CD4-positive, alpha-beta memory T cell (primary cell): ENCODE results near the gene PTGES. TPM values are rescaled to one million over a fixed set of nuclear protein-coding genes. Genes with fewer than 3 reads are reported as not detected.
"Not testable (repeated sequence)": the region's sequence is repeated elsewhere in the genome, so short reads cannot be mapped to it uniquely, and the experiment has no call there.

Experiments used
- CTCF ChIA-PET: fragments of 350-600 bp; sonication (Branson Sonifier 250); formaldehyde crosslinking; loops from one replicate; lab custom pipeline; 2021; ENCODE audit warnings: inconsistent platforms; ENCODE audit not compliant: partially characterized antibody; lab: Charles Lee
- POLR2A ChIA-PET: fragments of 350-600 bp; sonication (Branson Sonifier 250); formaldehyde crosslinking; loops from one replicate; lab custom pipeline; 2021; ENCODE audit not compliant: partially characterized antibody; lab: Charles Lee
- DNase-seq, 5 donors: peaks; one replicate each; pipeline versions ENCODE4 v3.0.0 to v3.0.0-alpha.2; 2020 to 2022; ENCODE audit warnings: mixed read lengths in 1 of 5
- H3K27ac ChIP-seq: one replicate; pipeline ENCODE4 v1.7.0; 2013; ENCODE audit warnings: low read depth, low read length
- H3K27me3 ChIP-seq: 2 replicates; pipeline ENCODE4 v1.7.0; 2013; ENCODE audit warnings: mild to moderate bottlenecking, low read length, moderate library complexity; ENCODE audit not compliant: insufficient read depth
- H3K36me3 ChIP-seq: 2 replicates; pipeline ENCODE4 v1.7.0; 2013; ENCODE audit warnings: mild to moderate bottlenecking, low read length, moderate library complexity; ENCODE audit not compliant: insufficient read depth
- H3K4me1 ChIP-seq: 2 replicates; pipeline ENCODE4 v1.7.0; 2013; ENCODE audit warnings: mild to moderate bottlenecking, low read length, moderate library complexity; ENCODE audit not compliant: insufficient read depth
- H3K4me3 ChIP-seq, 2 donors: one replicate each; pipeline ENCODE4 v1.7.0; 2013; ENCODE audit warnings: low read length in 2 of 2, mild to moderate bottlenecking in 1 of 2
- H3K9me3 ChIP-seq, 2 donors: one replicate each; pipeline ENCODE4 v1.7.0; 2013; ENCODE audit warnings: low read length in 2 of 2, control low read depth in 1 of 2; ENCODE audit not compliant: control insufficient read depth in 1 of 2
- H3K27ac Mint-ChIP-seq, 7 donors: one replicate each; pipeline ENCODE4 v1.8.0; 2020 to 2021; ENCODE audit warnings: mixed read lengths in 7 of 7, mild to moderate bottlenecking in 6 of 7, inconsistent platforms in 3 of 7, moderate library complexity in 3 of 7
- H3K27me3 Mint-ChIP-seq, 2 donors: one replicate each; pipeline ENCODE4 v1.8.0; 2020 to 2021; ENCODE audit warnings: mixed read lengths in 2 of 2
- H3K36me3 Mint-ChIP-seq, 2 donors: one replicate each; pipeline ENCODE4 v1.8.0; 2020 to 2021; ENCODE audit warnings: mixed read lengths in 2 of 2, inconsistent platforms in 1 of 2, mild to moderate bottlenecking in 1 of 2
- H3K4me1 Mint-ChIP-seq, 4 donors: one replicate each; pipeline ENCODE4 v1.8.0; 2020 to 2021; ENCODE audit warnings: mixed read lengths in 4 of 4, mild to moderate bottlenecking in 1 of 4
- H3K4me3 Mint-ChIP-seq, 8 donors: one replicate each; pipeline ENCODE4 v1.8.0; 2020 to 2021; ENCODE audit warnings: mixed read lengths in 8 of 8, mild to moderate bottlenecking in 7 of 8, moderate library complexity in 6 of 8, inconsistent platforms in 3 of 8
- H3K9me3 Mint-ChIP-seq, 8 donors: one replicate each; pipeline ENCODE4 v1.8.0; 2020 to 2021; ENCODE audit warnings: mixed read lengths in 8 of 8, mild to moderate bottlenecking in 5 of 8, inconsistent platforms in 3 of 8, moderate library complexity in 1 of 8
- intact Hi-C: fragments of 100-400 bp; cut with micrococcal nuclease; formaldehyde crosslinking; loops from one replicate; pipeline ENCODE4 v1.15.1; 2023
- polyA plus RNA-seq, 2 donors: library from polyadenylated mRNA; unstranded; fragments of 300-500 nt; fragmentation: Illumina TruSeq; gene quantifications; one replicate each; pipeline ENCODE4 v1.2.3, GENCODE V29; 2021
- total RNA-seq, 2 experiments: library from RNA; stranded (reverse); gene quantifications; one replicate each; pipeline ENCODE4 v1.2.3, GENCODE V29; 2021

PTGES gene
- total and polyA plus RNA-seq, 4 experiments from 2014 or later: not detected

- ChIA-PET CTCF (interaction anchor here (1.5 kb wide), 1 partner anchor 30 kb away, joined by 4 read pairs; no protein-coding TSS in a partner anchor), POLR2A (no interaction called here)
- Histone ChIP-seq H3K27me3 (no peaks in the 10 kb centered on the region), H3K4me3 (no peak overlapping the region), H3K9me3 (no peaks in the 10 kb centered on the region), H3K36me3 (no peaks in the 10 kb centered on the region), H3K27ac (no peak overlapping the region), H3K4me1 (peaks cover 19% of the 10 kb centered on the region)
- no peaks in the 10 kb centered on the region for H3K36me3 Mint-ChIP-seq
- H3K4me3 Mint-ChIP-seq: no peak overlapping the region
- no peaks in the 10 kb centered on the region for H3K9me3 Mint-ChIP-seq
- DNase-seq: no peak
- H3K27me3 Mint-ChIP-seq: peaks cover under 1 to 2% of the 10 kb centered on the region in 2 donors
- peaks cover 6 to 21% (median 16%) of the 10 kb centered on the region in 4 donors for H3K4me1 Mint-ChIP-seq
- no peak overlapping the region for H3K27ac Mint-ChIP-seq
- intact Hi-C loops: no loop called here
Measured at GRCh38 chr9:129756191-129756590, 3.3 kb upstream of the PTGES start.

- Mint-ChIP-seq H3K4me1 (peaks cover 6 to 21% (median 16%) of the 10 kb centered on the region in 4 donors), H3K4me3 (no peak overlapping the region), H3K27ac (no peak overlapping the region), H3K27me3 (peaks cover 0 to 2% of the 10 kb centered on the region in 2 donors), H3K9me3 (no peaks in the 10 kb centered on the region), H3K36me3 (no peaks in the 10 kb centered on the region)
- H3K4me3 ChIP-seq: no peak overlapping the region
- no peak overlapping the region for H3K27ac ChIP-seq
- intact Hi-C loops: no loop called here
- H3K36me3 ChIP-seq: no peaks in the 10 kb centered on the region
- H3K27me3 ChIP-seq: no peaks in the 10 kb centered on the region
- no peak for DNase-seq
- ChIA-PET POLR2A (no interaction called here), CTCF (interaction anchor here (0.6 to 1.5 kb wide), 2 partner anchors 10 to 28 kb away, joined by 4 read pairs; no protein-coding TSS in a partner anchor)
- no peaks in the 10 kb centered on the region for H3K9me3 ChIP-seq
- peaks cover 19% of the 10 kb centered on the region for H3K4me1 ChIP-seq
Measured at GRCh38 chr9:129755151-129755550, 2.3 kb upstream of the PTGES start.

- Mint-ChIP-seq H3K4me3 (no peak overlapping the region), H3K9me3 (no peaks in the 10 kb centered on the region), H3K4me1 (peaks cover 2 to 14% (median 11%) of the 10 kb centered on the region in 4 donors), H3K36me3 (no peaks in the 10 kb centered on the region), H3K27ac (no peak overlapping the region), H3K27me3 (no peaks in the 10 kb centered on the region)
- Histone ChIP-seq H3K9me3 (no peaks in the 10 kb centered on the region), H3K36me3 (no peaks in the 10 kb centered on the region), H3K27ac (no peak overlapping the region), H3K4me1 (peaks cover 16% of the 10 kb centered on the region), H3K27me3 (no peaks in the 10 kb centered on the region), H3K4me3 (no peak overlapping the region)
- DNase-seq: no peak
- intact Hi-C loops: no loop called here
- POLR2A ChIA-PET: no interaction called here
- CTCF ChIA-PET: interaction anchor here (0.8 to 1.6 kb wide), 2 partner anchors 14 to 28 kb away, joined by 3 to 5 read pairs; no protein-coding TSS in a partner anchor
Measured at GRCh38 chr9:129751841-129752801, 721 bp downstream of the PTGES start.

- Histone ChIP-seq H3K27ac (no peak overlapping the region), H3K4me1 (peaks cover 10% of the 10 kb centered on the region)
Measured at GRCh38 chr9:129750013-129750638, 2.7 kb downstream of the PTGES start.

GRCh38 chr9:129749575-129749974 lies 3.3 kb downstream of the PTGES start:
- Mint-ChIP-seq H3K9me3 (no peaks in the 10 kb centered on the region), H3K36me3 (no peaks in the 10 kb centered on the region), H3K4me1 (peaks cover 0 to 10% (median 4%) of the 10 kb centered on the region in 4 donors), H3K4me3 (no peak overlapping the region), H3K27ac (no peak overlapping the region), H3K27me3 (no peaks in the 10 kb centered on the region)
- Histone ChIP-seq H3K27me3 (no peaks in the 10 kb centered on the region), H3K9me3 (no peaks in the 10 kb centered on the region), H3K4me3 (no peak overlapping the region), H3K27ac (no peak overlapping the region), H3K36me3 (no peaks in the 10 kb centered on the region), H3K4me1 (peaks cover 10% of the 10 kb centered on the region)
- intact Hi-C loops: no loop called here
- no peak for DNase-seq
- CTCF ChIA-PET: interaction anchor here (0.9 to 2.0 kb wide), 2 partner anchors 12 to 120 kb away, joined by 3 to 10 read pairs; no protein-coding TSS in a partner anchor
- POLR2A ChIA-PET: interaction anchor here (1.2 kb wide), 1 partner anchor 12 kb away, joined by 3 read pairs; no protein-coding TSS in a partner anchor

More at GRCh38 chr9:129750013-129750638, 2.7 kb downstream of the PTGES start:
- Mint-ChIP-seq H3K4me1 (peaks cover 0 to 10% (median 4%) of the 10 kb centered on the region in 4 donors), H3K27me3 (no peaks in the 10 kb centered on the region), H3K27ac (no peak overlapping the region), H3K4me3 (no peak overlapping the region), H3K9me3 (no peaks in the 10 kb centered on the region), H3K36me3 (no peaks in the 10 kb centered on the region)
- ChIA-PET CTCF (interaction anchor here (2.0 kb wide), 1 partner anchor 13 kb away, joined by 10 read pairs; no protein-coding TSS in a partner anchor), POLR2A (interaction anchor here (1.2 kb wide), 1 partner anchor 13 kb away, joined by 3 read pairs; no protein-coding TSS in a partner anchor)
- no peaks in the 10 kb centered on the region for H3K36me3 ChIP-seq
- H3K9me3 ChIP-seq: no peaks in the 10 kb centered on the region
- intact Hi-C loops: no loop called here
- no peak overlapping the region for H3K4me3 ChIP-seq
- no peak for DNase-seq
- H3K27me3 ChIP-seq: no peaks in the 10 kb centered on the region

GRCh38 chr9:129749052-129749451 lies 3.8 kb downstream of the PTGES start:
- H3K4me3 ChIP-seq, H3K4me1 Mint-ChIP-seq, POLR2A ChIA-PET, H3K4me1 ChIP-seq, H3K36me3 ChIP-seq, intact Hi-C loops, H3K27me3 ChIP-seq, H3K4me3 Mint-ChIP-seq, H3K27me3 Mint-ChIP-seq, DNase-seq, H3K27ac Mint-ChIP-seq, H3K27ac ChIP-seq, H3K9me3 Mint-ChIP-seq, H3K36me3 Mint-ChIP-seq, H3K9me3 ChIP-seq: not testable (repeated sequence)
- CTCF ChIA-PET: interaction anchor here (0.9 to 2.0 kb wide), 2 partner anchors 12 to 119 kb away, joined by 3 to 10 read pairs; no protein-coding TSS in a partner anchor

GRCh38 chr9:129748249-129748648 lies 4.6 kb downstream of the PTGES start:
- Mint-ChIP-seq H3K4me3 (no peak overlapping the region), H3K9me3 (no peaks in the 10 kb centered on the region), H3K27me3 (no peaks in the 10 kb centered on the region), H3K4me1 (peaks cover 0 to 9% (median 4%) of the 10 kb centered on the region in 4 donors), H3K36me3 (no peaks in the 10 kb centered on the region), H3K27ac (no peak overlapping the region)
- Histone ChIP-seq H3K27me3 (no peaks in the 10 kb centered on the region), H3K36me3 (no peaks in the 10 kb centered on the region), H3K4me3 (no peak overlapping the region), H3K9me3 (no peaks in the 10 kb centered on the region), H3K27ac (no peak overlapping the region), H3K4me1 (peaks cover 10% of the 10 kb centered on the region)
- intact Hi-C loops: no loop called here
- DNase-seq: no peak
- POLR2A ChIA-PET: no interaction called here
- CTCF ChIA-PET: interaction anchor here (2.0 kb wide), 1 partner anchor 11 kb away, joined by 10 read pairs; no protein-coding TSS in a partner anchor
